SU-DHL-6 (cell line): ENCODE results near the gene RTN4.

ENCODE experiments used
- CTCF ChIP-seq: fragments of 200-600 bp; sonication (generic); IDR thresholded peaks from one replicate; pipeline ENCODE4 v1.5.1; 2017; ENCODE audit warnings: antibody characterized with exemption, mild to moderate bottlenecking, low read length, moderate library complexity; ENCODE audit not compliant: insufficient read depth, poor library complexity, severe bottlenecking
- EZH2phosphoT487 ChIP-seq: fragments of 200-600 bp; sonication (generic), shearing (Covaris generic); conservative IDR thresholded peaks from 2 replicates; pipeline ENCODE4 v1.6.1; 2018; ENCODE audit warnings: mild to moderate bottlenecking, antibody characterized with exemption, low read length, moderate library complexity, mixed read lengths

GRCh38 chr2:55052129-55053061 is 2.1 kb upstream of the RTN4 start:
- TF ChIP-seq CTCF (no peak), EZH2phosphoT487 (no peak)
